ENCODE data around the gene PPP1R2B.
"Not testable (repeated sequence)": the region's sequence is repeated elsewhere in the genome, so short reads cannot be mapped to it uniquely, and the experiment has no call there.

PPP1R2B gene

DNA sequence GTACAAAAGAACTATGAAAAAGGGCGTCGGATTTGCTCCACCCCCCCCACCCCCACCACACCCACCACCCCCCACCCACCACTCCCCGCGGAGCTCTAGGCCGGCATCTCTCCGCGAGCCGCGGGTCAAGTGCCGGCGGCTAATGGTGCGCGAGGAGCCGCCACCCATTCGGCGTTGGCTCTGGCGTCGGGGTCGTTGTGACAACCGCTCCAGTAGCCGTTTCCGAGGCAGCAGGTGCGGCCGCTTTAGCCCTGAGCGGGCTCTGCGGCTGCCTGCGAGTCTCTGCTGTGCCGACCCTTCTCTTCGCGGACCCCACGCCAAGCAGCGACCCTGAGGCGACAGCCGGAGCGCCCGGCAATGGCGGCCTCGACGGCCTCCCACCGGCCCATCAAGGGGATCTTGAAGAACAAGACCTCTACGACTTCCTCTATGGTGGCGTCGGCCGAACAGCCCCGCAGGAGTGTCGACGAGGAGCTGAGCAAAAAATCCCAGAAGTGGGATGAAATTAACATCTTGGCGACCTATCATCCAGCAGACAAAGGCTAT, at the start of gene PPP1R2B:
PPP1R2B (plus strand) TSS at position 90 of the 546 bp plus-strand sequence; CDS start at position 358, 268 bp downstream.
- no peak for DNase-seq (ENCODE audit: low read depth in 3 of 3, low spot score in 1 of 3)

GRCh38 chr5:156800929-156801328, 49.2 kb upstream of the PPP1R2B start:
- no peak for DNase-seq (ENCODE audit: low read depth in 3 of 3, low spot score in 1 of 3)

GRCh38 chr5:156802501-156802900, 47.6 kb upstream of the PPP1R2B start:
- no peak for DNase-seq (ENCODE audit: low read depth in 3 of 3, low spot score in 1 of 3)

DNA sequence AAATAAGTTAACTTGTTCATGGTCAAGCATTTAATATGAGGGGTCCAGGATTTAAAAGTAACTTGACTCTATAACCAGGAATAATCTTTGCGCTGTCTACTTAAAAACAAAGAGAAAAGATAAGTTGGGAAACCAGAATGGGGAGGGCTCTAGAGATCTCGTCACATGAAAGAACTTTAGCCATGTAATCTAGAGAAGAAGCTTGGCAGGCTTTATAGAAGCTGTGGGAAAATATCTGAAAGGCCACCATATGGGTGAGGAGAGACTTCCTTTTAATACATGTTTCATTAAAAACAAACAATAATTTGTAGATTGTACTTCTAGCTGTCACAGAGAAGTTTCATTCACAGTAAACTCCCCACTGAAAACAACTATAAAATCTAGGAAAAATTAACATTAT, 46.7 kb upstream of the PPP1R2B start:
- DNase-seq (ENCODE audit: low read depth in 3 of 3, low spot score in 1 of 3), result no peak

DNA sequence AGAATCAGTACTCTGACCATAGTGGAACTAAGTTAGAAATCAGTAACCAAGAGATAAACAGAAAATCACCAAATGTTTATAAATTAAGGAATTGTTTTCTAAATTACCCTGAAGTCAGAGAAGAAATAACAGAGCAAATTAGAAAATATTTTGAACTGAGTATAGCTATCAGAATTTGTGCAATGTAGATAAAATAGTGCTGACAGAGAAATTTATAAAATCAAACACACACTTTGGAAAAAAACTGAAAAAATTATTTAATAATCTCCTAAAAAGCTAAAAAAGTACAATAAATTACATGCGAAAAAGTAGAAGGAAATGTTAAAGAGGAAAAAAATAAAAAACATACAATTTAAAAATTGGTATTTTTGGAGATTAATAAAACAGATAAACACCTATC, 37.1 kb upstream of the PPP1R2B start:
- DNase-seq (ENCODE audit: low read depth in 3 of 3, low spot score in 1 of 3), result no peak

GRCh38 chr5:156815988-156816599, 34.0 kb upstream of the PPP1R2B start:
- no peak for DNase-seq (ENCODE audit: low read depth in 3 of 3, low spot score in 1 of 3)

- DNase-seq (ENCODE audit: low read depth in 3 of 3, low spot score in 1 of 3), result no peak
These were observed 30.6 kb upstream of the PPP1R2B start for GRCh38 chr5:156819537-156819936.

- DNase-seq (ENCODE audit: low read depth in 3 of 3, low spot score in 1 of 3), result no peak
These were observed 30.0 kb upstream of the PPP1R2B start for GRCh38 chr5:156819967-156820581.

DNA sequence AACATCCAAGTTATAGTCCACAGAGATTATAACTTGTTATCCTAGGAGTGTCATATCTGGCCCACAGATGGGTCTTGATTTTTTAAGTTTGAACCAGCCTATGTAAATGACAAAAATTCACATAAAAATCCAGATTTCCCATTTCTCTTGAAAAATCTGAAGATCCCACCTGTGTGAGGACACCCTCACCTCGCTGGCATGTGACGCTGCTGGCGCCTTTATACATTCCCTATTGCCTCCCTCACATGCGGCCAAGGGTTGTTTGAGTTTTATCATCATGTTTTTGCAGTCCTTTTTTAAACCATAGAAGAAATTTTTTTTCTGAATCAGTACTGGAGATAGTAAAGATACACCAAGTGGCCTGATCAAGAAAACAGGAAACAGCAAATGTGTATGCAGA, 25.9 kb upstream of the PPP1R2B start:
- no peak for DNase-seq (ENCODE audit: low read depth in 3 of 3, low spot score in 1 of 3)

- no peak for DNase-seq (ENCODE audit: low read depth in 3 of 3, low spot score in 1 of 3)
These were observed 25.3 kb upstream of the PPP1R2B start for GRCh38 chr5:156824800-156825199.

GRCh38 chr5:156825688-156826087, 24.4 kb upstream of the PPP1R2B start:
- no peak for DNase-seq (ENCODE audit: low read depth in 3 of 3, low spot score in 1 of 3)

DNA sequence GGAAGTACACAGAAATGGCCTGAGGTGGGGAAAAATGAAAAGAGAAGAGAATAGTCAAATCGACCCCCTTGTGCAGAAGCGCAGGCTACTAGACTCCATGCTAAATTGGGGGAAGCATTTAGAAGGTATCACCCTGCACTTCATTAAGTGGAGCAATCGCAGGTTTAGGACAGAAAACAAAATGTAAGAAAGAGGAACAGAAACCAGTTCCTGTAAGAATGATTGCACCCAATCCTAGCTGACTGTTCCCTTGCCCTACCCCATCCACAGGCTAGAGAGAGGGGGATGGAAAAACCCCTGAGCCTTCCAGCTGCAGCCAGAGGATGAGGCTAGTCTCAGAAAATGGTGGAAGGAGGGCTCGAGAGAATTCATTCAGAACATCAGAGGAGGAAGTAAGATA, 23.9 kb upstream of the PPP1R2B start:
- DNase-seq (ENCODE audit: low read depth in 3 of 3, low spot score in 1 of 3), result no peak

DNA sequence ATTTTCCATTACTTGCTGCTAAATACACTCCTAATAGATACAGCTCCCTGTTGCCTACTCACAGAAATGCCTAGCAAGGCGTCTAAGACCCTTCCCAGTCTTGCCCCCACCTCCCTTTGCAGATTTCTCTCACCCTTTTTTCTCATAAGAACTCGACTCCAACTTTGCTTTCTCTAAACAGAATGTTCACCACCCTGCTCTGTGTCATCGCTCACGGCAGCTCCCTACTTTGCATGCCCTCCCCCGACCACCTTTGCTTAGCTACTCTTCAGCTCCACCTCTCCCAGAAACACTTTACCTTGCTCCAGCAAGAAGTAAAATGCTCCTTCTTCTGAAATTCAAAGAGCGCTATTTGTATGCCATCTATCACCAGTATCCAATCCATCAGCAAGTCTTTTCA, 15.2 kb upstream of the PPP1R2B start:
- DNase-seq (ENCODE audit: low read depth in 3 of 3, low spot score in 1 of 3), result no peak

DNA sequence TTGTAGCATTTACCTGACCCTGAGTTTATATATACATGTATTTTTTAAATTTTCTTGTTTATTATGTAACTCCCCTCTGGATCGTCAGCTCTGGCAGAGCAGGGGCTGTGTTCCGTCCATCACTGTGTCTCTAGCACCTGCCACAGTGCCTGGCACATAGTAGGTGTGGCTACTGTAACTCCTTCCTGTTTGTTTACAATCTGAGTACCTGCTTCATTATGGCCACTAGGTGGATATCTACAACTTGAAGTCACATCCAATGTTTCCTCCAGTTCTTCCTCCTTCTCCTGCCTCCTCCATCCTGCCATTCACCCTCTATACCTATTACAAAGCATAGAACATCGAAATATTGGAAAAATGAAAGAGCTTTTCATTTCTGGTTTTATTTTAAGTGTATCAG, 14.2 kb upstream of the PPP1R2B start:
- DNase-seq (ENCODE audit: low read depth in 3 of 3, low spot score in 1 of 3), result no peak

DNA sequence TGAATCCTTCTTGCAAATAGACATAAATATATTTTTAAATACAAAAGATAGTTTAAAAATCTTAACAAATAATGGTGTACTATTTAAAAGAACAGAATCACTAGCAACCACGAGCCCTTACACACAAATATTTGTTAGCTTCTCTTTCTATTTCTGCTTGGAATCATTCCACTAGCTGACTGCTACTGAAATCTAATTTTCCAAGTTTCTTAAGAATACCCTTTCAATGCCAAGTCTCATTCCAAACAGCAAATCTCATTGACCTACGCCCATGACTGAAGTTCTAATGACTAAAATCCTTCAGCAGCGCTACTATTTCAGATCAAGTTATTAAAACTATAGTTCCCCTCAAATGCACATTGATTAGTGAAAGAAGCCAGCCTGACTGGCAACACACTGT, 13.2 kb upstream of the PPP1R2B start:
- no peak for DNase-seq (ENCODE audit: low read depth in 3 of 3, low spot score in 1 of 3)

GRCh38 chr5:156838961-156839360, 11.1 kb upstream of the PPP1R2B start:
- DNase-seq (ENCODE audit: low read depth in 3 of 3, low spot score in 1 of 3), result no peak

DNA sequence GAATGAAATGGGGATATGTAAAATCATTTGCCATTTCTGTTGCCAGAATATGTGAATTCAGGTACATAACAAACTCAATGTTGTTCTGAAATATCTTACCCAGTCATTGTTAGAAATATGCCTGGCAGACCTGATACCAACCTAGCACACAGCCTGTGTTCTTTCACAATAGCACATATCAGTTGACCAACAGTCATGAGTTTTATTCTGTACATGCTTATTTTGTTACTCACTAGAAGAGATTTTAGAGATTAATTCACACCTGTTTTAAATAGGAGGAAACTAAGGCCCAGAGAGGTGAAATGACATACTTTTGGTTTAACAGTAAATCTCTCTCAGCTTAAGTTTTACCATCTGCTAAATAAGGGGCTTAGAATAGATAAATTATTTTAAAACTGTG, 8.4 kb upstream of the PPP1R2B start:
- DNase-seq (ENCODE audit: low read depth in 3 of 3, low spot score in 1 of 3), result no peak

DNA sequence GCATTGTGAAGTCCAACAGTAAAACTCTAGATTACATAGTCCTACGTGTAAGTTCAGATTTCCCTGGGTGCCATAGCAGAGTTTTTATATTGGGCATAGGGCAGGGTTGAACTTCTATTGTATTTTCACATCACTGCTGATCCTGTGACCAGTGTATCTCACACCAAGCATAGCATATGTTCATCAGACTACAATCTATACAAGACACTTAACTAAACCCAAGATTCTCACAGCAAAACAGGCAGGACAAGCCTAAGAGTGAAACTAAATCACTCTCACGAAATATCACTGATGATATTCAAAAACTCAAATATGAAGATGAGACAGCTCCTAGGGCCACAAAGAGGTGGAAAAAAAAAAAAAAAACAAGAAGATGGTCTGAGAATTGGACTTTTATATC, 3.2 kb upstream of the PPP1R2B start:
- no peak for DNase-seq (ENCODE audit: low read depth in 3 of 3, low spot score in 1 of 3)

- not testable (repeated sequence) for DNase-seq (ENCODE audit: low read depth in 3 of 3, low spot score in 1 of 3)
These were observed 1.6 kb upstream of the PPP1R2B start for GRCh38 chr5:156848447-156848846.

GRCh38 chr5:156851880-156852279, 1.8 kb downstream of the PPP1R2B start:
- no peak for DNase-seq (ENCODE audit: low read depth in 3 of 3, low spot score in 1 of 3)

DNA sequence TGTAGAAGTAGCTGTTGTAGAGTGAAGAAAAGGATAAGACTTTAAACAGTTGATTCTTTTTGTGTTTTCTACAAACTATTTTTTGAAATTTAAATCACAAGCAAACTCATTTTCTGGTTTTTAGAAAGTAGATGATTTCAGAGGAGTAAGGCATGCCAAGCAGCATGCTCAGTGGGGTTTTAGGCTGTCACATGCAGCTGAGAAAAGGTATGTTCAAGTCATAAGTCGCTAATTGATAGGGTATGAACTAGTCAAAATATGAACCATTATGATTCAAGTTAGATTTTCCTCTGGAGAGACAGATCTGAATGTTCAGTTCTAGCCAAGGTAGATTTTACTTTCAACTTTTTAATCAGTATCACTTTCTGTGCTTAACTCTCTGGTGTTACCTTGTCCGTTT, 3.0 kb downstream of the PPP1R2B start:
- DNase-seq (ENCODE audit: low read depth in 3 of 3, low spot score in 1 of 3), result not testable (repeated sequence)

DNA sequence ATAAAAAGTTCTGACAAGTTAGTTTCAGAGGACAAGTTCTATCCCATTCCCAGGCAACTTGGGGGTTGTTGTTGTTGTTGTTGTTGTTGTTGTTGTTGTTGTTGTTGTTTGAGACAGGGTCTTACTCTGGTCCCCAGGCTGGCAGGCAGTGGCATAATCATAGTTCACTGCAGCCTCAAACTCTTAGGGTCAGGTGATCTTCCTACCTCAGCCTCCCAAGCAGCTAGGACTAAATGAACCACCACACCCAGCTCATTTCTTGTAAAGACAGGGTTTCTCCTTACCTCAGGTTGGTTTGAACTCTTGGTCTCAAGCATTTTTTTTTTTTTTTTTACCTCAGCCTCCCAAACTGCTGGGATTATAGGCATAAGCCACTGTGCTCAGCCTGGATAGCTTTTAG, 15.3 kb downstream of the PPP1R2B start:
- no peak for DNase-seq (ENCODE audit: low read depth in 3 of 3, low spot score in 1 of 3)

- DNase-seq (ENCODE audit: low read depth in 3 of 3, low spot score in 1 of 3), result no peak
These were observed 20.4 kb downstream of the PPP1R2B start for GRCh38 chr5:156870498-156870839.
